ENCODE data around the gene SAP130. TPM values are rescaled to one million over a fixed set of nuclear protein-coding genes. Genes with fewer than 3 reads are reported as not detected.

SAP130 gene
- polyA plus RNA-seq, 1 donor (not counting 4 experiments of a cell fraction or from before 2014, with no cell fraction given): 11.6 TPM

DNA sequence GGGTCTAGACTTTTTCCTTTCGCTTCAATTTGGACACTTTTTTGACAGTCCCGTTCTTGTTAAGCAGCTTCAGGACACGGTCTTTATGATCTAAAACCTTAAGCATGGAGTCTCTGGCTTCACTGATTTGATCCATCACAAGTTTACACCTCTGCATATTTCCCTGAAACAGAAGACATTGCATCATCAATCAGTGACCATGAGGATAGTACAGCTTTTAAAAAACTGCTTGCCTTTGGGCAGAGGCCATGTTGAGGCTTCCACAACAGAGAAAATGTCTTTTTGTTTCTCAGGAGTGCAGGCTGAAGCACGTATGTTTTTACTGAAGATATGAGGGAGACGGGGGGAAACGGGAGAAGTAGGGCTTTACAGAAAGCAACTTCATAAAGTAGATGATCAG, 85.9 kb downstream of the SAP130 start:
- no peaks in the 10 kb centered on the region for H4K20me1 ChIP-seq (ENCODE audit: control insufficient read depth, extremely low read depth, insufficient read depth, low read length)
- H2AFZ ChIP-seq (ENCODE audit: control insufficient read depth, low read length): no peak overlapping the region
- no peaks in the 10 kb centered on the region for H3K4me1 ChIP-seq (ENCODE audit: control insufficient read depth, extremely low read depth, insufficient read depth, low read length)
- peaks cover 3 to 9% of the 10 kb centered on the region in 2 experiments for H3K36me3 ChIP-seq (ENCODE audit: control insufficient read depth in 2 of 2, extremely low read depth in 1 of 2, insufficient read depth in 2 of 2, low read length in 2 of 2)
- H3K9ac ChIP-seq (ENCODE audit: control insufficient read depth, extremely low read depth, insufficient read depth, low read length): no peak overlapping the region
- DNase-seq (ENCODE audit: low read depth, low spot score) (no peak), FAIRE-seq (no peak)
- no peaks in the 10 kb centered on the region for H3K9me1 ChIP-seq (ENCODE audit: control insufficient read depth, extremely low read depth, insufficient read depth, low read length)
- TF ChIP-seq, protein P1, sequence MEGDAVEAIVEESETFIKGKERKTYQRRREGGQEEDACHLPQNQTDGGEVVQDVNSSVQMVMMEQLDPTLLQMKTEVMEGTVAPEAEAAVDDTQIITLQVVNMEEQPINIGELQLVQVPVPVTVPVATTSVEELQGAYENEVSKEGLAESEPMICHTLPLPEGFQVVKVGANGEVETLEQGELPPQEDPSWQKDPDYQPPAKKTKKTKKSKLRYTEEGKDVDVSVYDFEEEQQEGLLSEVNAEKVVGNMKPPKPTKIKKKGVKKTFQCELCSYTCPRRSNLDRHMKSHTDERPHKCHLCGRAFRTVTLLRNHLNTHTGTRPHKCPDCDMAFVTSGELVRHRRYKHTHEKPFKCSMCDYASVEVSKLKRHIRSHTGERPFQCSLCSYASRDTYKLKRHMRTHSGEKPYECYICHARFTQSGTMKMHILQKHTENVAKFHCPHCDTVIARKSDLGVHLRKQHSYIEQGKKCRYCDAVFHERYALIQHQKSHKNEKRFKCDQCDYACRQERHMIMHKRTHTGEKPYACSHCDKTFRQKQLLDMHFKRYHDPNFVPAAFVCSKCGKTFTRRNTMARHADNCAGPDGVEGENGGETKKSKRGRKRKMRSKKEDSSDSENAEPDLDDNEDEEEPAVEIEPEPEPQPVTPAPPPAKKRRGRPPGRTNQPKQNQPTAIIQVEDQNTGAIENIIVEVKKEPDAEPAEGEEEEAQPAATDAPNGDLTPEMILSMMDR (optimal IDR thresholded peaks at IDR 0.05 in 1 of 3, IDR thresholded peaks at IDR 0.05 in 1 of 3, conservative IDR thresholded peaks at IDR 0.05 in 1 of 3; ENCODE audit: extremely low read depth in 1 of 3, insufficient read depth in 2 of 3, low read length in 3 of 3): no peak
- TF ChIP-seq EZH2 (IDR thresholded peaks at IDR 0.05; ENCODE audit: low read length): no peak
- dilution Hi-C loops (cut with MboI; ENCODE audit: extremely low pct_ligation_motif_present, low sequenced_read_pairs): no loop called here
- no peak overlapping the region for H3K4me3 ChIP-seq (ENCODE audit: control insufficient read depth in 2 of 3, extremely low read depth in 1 of 3, insufficient read depth in 2 of 3, low read depth in 1 of 3, low read length in 3 of 3)
- H3K27me3 ChIP-seq (ENCODE audit: control insufficient read depth, extremely low read depth, insufficient read depth, low read length): no peaks in the 10 kb centered on the region
- no peak overlapping the region for H3K27ac ChIP-seq (ENCODE audit: control insufficient read depth, insufficient read depth, low read length)
- H3K79me2 ChIP-seq (ENCODE audit: control insufficient read depth, insufficient read depth, low read length): no peaks in the 10 kb centered on the region
- no peak overlapping the region for H3K4me2 ChIP-seq (ENCODE audit: control insufficient read depth, extremely low read depth, insufficient read depth, low read depth, low read length)
- H3K9me3 ChIP-seq (ENCODE audit: control insufficient read depth, low read depth, low read length): no peaks in the 10 kb centered on the region

DNA sequence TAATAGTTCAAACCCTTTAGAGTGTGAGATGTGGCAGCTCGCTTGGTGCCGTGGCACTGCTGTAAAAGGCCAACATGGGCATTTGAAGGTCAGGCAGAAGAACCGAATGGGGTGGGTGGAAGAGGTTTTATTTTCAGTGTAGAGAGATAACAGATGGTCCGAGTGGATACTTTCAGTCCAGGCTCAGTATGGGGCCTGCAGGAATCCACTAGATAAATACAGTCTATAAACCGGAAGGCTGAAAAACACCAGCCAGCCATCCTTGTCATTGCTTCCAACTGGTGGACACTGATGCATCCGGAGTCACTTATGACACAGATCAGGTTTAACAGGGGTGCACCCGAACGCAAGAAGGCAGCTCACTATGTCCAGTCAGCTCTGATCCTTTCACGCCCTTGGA, 86.4 kb downstream of the SAP130 start:
- H3K9ac ChIP-seq (ENCODE audit: control insufficient read depth, extremely low read depth, insufficient read depth, low read length): no peak overlapping the region
- TF ChIP-seq EZH2 (IDR thresholded peaks at IDR 0.05; ENCODE audit: low read length): no peak
- TF ChIP-seq, protein P1 (optimal IDR thresholded peaks at IDR 0.05 in 1 of 3, IDR thresholded peaks at IDR 0.05 in 1 of 3, conservative IDR thresholded peaks at IDR 0.05 in 1 of 3; ENCODE audit: extremely low read depth in 1 of 3, insufficient read depth in 2 of 3, low read length in 3 of 3): no peak
- H3K4me2 ChIP-seq (ENCODE audit: control insufficient read depth, extremely low read depth, insufficient read depth, low read depth, low read length): no peak overlapping the region
- H3K36me3 ChIP-seq (ENCODE audit: control insufficient read depth in 2 of 2, extremely low read depth in 1 of 2, insufficient read depth in 2 of 2, low read length in 2 of 2): peaks cover 3 to 7% of the 10 kb centered on the region in 2 experiments
- FAIRE-seq (no peak), DNase-seq (ENCODE audit: low read depth, low spot score) (no peak)
- no peak overlapping the region for H3K27ac ChIP-seq (ENCODE audit: control insufficient read depth, insufficient read depth, low read length)
- H3K4me3 ChIP-seq (ENCODE audit: control insufficient read depth in 2 of 3, extremely low read depth in 1 of 3, insufficient read depth in 2 of 3, low read depth in 1 of 3, low read length in 3 of 3): no peak overlapping the region
- H3K79me2 ChIP-seq (ENCODE audit: control insufficient read depth, insufficient read depth, low read length): no peaks in the 10 kb centered on the region
- no peaks in the 10 kb centered on the region for H3K4me1 ChIP-seq (ENCODE audit: control insufficient read depth, extremely low read depth, insufficient read depth, low read length)
- H2AFZ ChIP-seq (ENCODE audit: control insufficient read depth, low read length): no peak overlapping the region
- H3K9me1 ChIP-seq (ENCODE audit: control insufficient read depth, extremely low read depth, insufficient read depth, low read length): no peaks in the 10 kb centered on the region
- no peaks in the 10 kb centered on the region for H3K27me3 ChIP-seq (ENCODE audit: control insufficient read depth, extremely low read depth, insufficient read depth, low read length)
- dilution Hi-C loops (cut with MboI; ENCODE audit: extremely low pct_ligation_motif_present, low sequenced_read_pairs): no loop called here
- H3K9me3 ChIP-seq (ENCODE audit: control insufficient read depth, low read depth, low read length): no peaks in the 10 kb centered on the region
- H4K20me1 ChIP-seq (ENCODE audit: control insufficient read depth, extremely low read depth, insufficient read depth, low read length): no peaks in the 10 kb centered on the region

Data from keratinocyte (primary cell).